Measurements from ENCODE around the gene PAX5.

The PAX5 gene

GRCh38 chr9:36803961-36804360 lies 230.1 kb downstream of the PAX5 start:
- DNase-seq (ENCODE audit: low read depth): no peak

DNA sequence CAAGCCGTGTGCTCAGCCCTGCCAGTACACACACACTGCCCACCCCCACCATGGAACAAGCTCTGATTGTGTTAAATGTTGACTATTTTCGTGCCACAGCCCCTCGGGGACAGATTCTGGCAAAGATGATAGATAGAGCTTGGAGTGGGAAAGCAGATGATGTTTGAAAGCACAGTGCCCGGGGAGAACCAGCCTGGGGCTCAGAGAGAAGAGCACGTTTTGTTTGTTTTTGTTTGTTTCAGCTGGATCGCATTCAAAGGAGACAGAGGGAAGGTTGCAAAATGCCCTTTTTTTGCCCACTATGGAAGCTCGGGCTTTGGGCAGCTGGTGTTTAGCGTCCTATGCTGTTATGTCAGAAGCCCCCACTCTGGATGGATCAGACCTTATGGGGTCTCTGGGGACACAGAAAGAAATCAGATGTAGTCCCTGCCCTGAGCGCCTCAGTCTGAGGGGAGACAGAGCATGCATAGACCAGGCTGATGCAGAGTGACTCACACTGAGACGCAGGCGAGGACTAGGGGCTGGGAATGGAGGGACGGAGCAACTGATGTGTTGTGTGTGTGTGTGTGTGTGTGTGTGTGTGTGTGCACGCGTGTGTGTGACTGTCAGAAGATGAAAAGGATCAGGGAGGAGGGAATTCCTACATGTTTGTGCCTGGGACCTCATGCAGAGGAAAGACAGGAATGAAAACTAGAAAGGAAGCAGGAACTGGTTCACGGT lies 231.7 kb downstream of the PAX5 start:
- no peak for DNase-seq (ENCODE audit: low read depth)

- DNase-seq (ENCODE audit: low read depth): no peak
Observed at GRCh38 chr9:36800455-36800854, 233.6 kb downstream of the PAX5 start.

GRCh38 chr9:36798350-36799065 lies 235.6 kb downstream of the PAX5 start:
- no peak for DNase-seq (ENCODE audit: low read depth)

GRCh38 chr9:36797471-36798220 lies 236.4 kb downstream of the PAX5 start:
- DNase-seq (ENCODE audit: low read depth): no peak

DNA sequence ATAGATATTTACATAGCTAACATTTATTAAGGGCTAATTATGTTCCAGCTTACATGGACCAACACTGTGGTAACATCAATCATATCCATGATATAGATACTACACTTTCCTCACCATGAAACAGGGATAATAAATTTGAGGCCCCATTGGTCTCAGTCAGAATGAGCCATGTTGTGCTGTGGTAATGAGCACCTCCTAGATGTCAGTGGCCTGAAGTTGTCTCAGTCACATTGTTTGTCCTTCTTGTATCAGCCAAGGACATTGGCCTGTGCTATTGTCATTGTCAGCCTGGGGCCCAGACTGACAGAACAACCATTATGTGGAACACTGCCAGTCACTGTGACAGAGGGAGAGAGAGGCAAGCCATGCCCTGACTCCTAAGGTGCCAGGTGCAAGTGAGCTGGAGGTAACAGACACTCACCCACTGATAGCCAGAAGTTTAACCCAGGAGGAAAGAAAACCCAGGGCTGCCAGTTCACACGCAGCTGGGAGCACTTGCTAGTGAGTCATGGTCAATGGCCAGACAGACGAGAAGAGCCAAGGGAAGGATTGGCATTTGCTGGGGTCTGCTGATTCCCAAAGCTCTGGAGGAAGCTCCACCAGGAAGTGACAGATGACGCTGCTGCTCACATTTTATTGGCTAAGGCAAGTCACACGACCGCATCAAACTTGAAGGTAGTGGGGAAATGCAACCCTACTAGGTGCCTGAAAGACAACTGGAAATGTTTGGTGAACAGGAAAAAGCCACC lies 237.2 kb downstream of the PAX5 start:
- no peak for DNase-seq (ENCODE audit: low read depth)

- DNase-seq (ENCODE audit: low read depth): no peak
Observed at GRCh38 chr9:36794461-36794860, 239.6 kb downstream of the PAX5 start.

DNA sequence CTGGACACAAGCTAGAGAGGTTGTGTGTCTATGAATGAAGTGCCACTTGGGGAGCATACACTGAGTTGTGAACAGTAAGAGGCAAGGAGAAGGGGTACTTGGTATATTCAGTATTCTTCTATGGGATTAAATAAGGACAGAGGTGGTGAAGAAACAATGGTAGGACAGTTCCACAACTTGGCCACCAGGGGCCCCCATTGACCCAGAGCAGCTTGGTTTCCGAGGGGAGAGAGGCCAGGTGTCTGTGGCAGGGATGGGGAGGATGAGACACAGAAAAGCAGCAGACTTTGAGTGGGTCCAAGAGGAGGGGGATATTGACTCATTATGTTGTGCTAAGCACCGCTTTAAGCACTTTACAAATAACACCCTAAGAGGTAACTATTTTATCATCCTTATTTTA lies 240.8 kb downstream of the PAX5 start:
- no peak for DNase-seq (ENCODE audit: low read depth)

DNA sequence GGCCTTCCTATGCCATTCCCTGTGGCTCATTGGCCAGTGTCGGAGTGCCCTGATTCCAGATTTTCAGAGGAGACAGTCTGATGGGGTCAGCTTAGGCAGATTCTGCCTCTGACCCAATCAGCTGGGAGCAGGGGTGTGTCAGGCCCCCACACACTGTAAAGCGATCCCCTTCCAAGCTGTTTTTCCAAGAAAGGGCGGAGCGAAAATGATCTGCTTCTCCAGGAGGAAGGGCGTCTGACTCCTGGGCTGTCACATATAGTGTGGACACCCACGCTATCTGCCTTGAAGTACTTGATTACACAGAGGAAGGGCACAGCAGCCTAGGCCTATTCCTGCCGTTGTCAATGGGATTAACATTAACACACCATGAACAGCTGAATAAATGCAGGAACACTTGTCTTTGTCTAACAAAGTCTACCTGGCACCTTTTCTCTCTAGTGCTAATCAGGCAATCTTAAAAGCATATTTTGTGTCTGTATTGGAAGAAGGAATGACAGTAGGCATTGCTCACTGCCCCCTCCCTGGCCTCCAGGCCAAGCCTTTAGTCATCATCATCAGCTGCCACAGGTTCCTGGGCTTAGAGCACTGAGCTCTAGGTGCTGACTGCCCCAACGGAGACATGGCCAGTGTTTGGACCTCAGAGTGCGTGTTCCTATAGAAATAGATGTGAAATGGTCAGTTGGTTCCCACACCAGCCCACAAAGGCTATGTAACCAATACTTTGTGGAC lies 242.7 kb downstream of the PAX5 start:
- DNase-seq (ENCODE audit: low read depth): no peak

DNA sequence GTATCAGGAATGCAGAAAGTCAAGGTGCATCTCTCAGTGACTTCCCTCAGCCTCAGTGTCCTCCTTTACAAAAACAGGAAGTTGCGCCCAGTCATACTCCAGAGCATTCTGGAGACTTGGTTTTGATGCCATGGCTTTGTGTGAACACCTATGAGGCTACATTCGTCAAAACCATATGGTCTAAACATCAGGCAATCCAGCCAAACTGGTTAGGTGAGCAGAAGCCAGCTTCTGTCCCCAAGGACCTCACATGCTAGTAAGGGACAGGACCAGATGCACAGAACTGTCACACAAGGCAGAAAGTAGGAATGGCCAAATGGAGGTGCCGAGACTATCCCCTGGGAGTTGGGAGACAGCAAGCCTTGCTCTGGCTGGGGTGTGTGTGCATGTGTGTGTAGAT lies 244.2 kb downstream of the PAX5 start:
- no peak for DNase-seq (ENCODE audit: low read depth)

- no peak for DNase-seq (ENCODE audit: low read depth)
Observed at GRCh38 chr9:36788534-36788933, 245.5 kb downstream of the PAX5 start.

DNA sequence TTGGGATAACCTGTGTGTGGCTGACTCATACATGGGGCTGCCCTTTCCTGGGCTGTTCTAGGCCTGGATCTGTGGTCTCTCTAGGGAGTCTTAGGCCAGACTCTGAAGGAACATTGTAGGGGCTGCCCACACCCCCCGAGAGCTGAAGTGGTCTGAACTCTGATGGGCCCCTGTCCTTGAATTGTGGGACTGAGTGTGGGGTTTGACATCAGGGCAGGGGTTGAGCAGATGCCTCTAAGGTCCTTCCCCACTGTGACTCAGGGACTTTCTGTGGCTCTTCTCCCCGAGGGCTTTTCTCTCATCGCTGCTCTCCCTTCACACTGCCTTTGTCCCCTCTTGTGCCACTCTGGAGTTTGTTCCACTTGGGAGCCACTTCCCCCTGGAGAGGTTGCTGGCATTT lies 246.4 kb downstream of the PAX5 start:
- DNase-seq (ENCODE audit: low read depth): no peak
